T47D (cell line): ENCODE results near the gene HIP1.
"Not testable (repeated sequence)": the region's sequence is repeated elsewhere in the genome, so short reads cannot be mapped to it uniquely, and the experiment has no call there.

Experiments
- DNase-seq, 2 experiments: peaks; one replicate each; pipeline versions ENCODE4 v3.0.0 to v3.0.0-alpha.2; 2011 to 2012; ENCODE audit warnings: low read depth in 1 of 2, low spot score in 1 of 2
- JUND ChIP-seq: IDR thresholded peaks from 2 replicates; pipeline ENCODE4 v1.6.1; 2012; ENCODE audit warnings: low read depth
- in situ Hi-C: cut with HindIII; loops from 2 replicates; pipeline ENCODE4 v1.10.0; 2016; ENCODE audit warnings: low sequenced_read_pairs, low pct_unique_long_range_greater_than_20kb

Gene HIP1

GRCh38 chr7:75694638-75695399 is 43.9 kb downstream of the HIP1 start:
- in situ Hi-C loops, result no loop called here
- TF ChIP-seq JUND, result no peak
- no peak for DNase-seq

- DNase-seq, in situ Hi-C loops: not testable (repeated sequence)
Measured at GRCh38 chr7:75693668-75694067, 45.1 kb downstream of the HIP1 start.

GRCh38 chr7:75691793-75692543 is 46.8 kb downstream of the HIP1 start:
- in situ Hi-C loops, result no loop called here
- TF ChIP-seq JUND, result no peak
- DNase-seq, result no peak

- in situ Hi-C loops, result no loop called here
- no peak for TF ChIP-seq JUND
Measured at GRCh38 chr7:75690121-75690523, 48.6 kb downstream of the HIP1 start.

GRCh38 chr7:75689246-75690099 is 49.3 kb downstream of the HIP1 start:
- no peak for DNase-seq
- in situ Hi-C loops, result no loop called here
- no peak for TF ChIP-seq JUND

More at GRCh38 chr7:75690121-75690523, 48.6 kb downstream of the HIP1 start:
- DNase-seq, result no peak

- no peak for TF ChIP-seq JUND
- in situ Hi-C loops, result no loop called here
- DNase-seq, result no peak
Measured at GRCh38 chr7:75688200-75689136, 50.3 kb downstream of the HIP1 start.

- in situ Hi-C loops, result no loop called here
- no peak for TF ChIP-seq JUND
- DNase-seq, result no peak
Measured at GRCh38 chr7:75687246-75688088, 51.3 kb downstream of the HIP1 start.

- in situ Hi-C loops, result no loop called here
Measured at GRCh38 chr7:75686551-75686950, 52.2 kb downstream of the HIP1 start.

GRCh38 chr7:75682052-75682451 is 56.7 kb downstream of the HIP1 start:
- in situ Hi-C loops, result not testable (repeated sequence)

More at GRCh38 chr7:75686551-75686950, 52.2 kb downstream of the HIP1 start:
- TF ChIP-seq JUND, result no peak
- DNase-seq, result no peak

GRCh38 chr7:75679060-75679459 is 59.7 kb downstream of the HIP1 start:
- DNase-seq, result no peak
- no peak for TF ChIP-seq JUND
- in situ Hi-C loops, result no loop called here

More at GRCh38 chr7:75682052-75682451, 56.7 kb downstream of the HIP1 start:
- not testable (repeated sequence) for DNase-seq

GRCh38 chr7:75669579-75669978 is 69.2 kb downstream of the HIP1 start:
- in situ Hi-C loops, result no loop called here
- no peak for TF ChIP-seq JUND
- DNase-seq, result no peak
